Mesendoderm (in vitro differentiated cells): ENCODE results near the gene RFC2.
"Not testable (repeated sequence)": the region's sequence is repeated elsewhere in the genome, so short reads cannot be mapped to it uniquely, and the experiment has no call there.

Experiments
- DNase-seq: peaks from one replicate; pipeline ENCODE4 v3.0.0; 2013
- H2AK5ac ChIP-seq: 2 replicates; pipeline ENCODE4 v1.6.1; 2013; ENCODE audit warnings: low read length, inconsistent platforms
- H2BK120ac ChIP-seq: 2 replicates; pipeline ENCODE4 v1.6.1; 2013; ENCODE audit warnings: low read depth, mild to moderate bottlenecking, low read length, moderate library complexity, mixed read lengths
- H2BK15ac ChIP-seq: replicated peaks from 2 replicates; pipeline ENCODE4 v1.6.1; 2013; ENCODE audit warnings: low read depth, mild to moderate bottlenecking, moderate library complexity
- H2BK5ac ChIP-seq: 2 replicates; pipeline ENCODE4 v1.6.1; 2013; ENCODE audit warnings: low read length, inconsistent platforms
- H3K18ac ChIP-seq: 2 replicates; pipeline ENCODE4 v1.6.1; 2013; ENCODE audit warnings: mild to moderate bottlenecking, low read length, mixed read lengths
- H3K23ac ChIP-seq: one replicate; pipeline ENCODE4 v1.6.1; 2013; ENCODE audit warnings: low read length
- H3K27ac ChIP-seq: 2 replicates; pipeline ENCODE4 v1.5.1; 2013; ENCODE audit warnings: low read depth, mild to moderate bottlenecking, inconsistent platforms, low read length, moderate library complexity
- H3K27me3 ChIP-seq: 2 replicates; pipeline ENCODE4 v1.6.1; 2013; ENCODE audit warnings: low read length, control low read depth, mild to moderate bottlenecking, inconsistent platforms; ENCODE audit not compliant: insufficient read depth, poor library complexity
- H3K36me3 ChIP-seq: 2 replicates; pipeline ENCODE4 v1.6.1; 2013; ENCODE audit warnings: low read length, inconsistent platforms; ENCODE audit not compliant: control insufficient read depth, insufficient read depth
- H3K4ac ChIP-seq: one replicate; pipeline ENCODE4 v1.6.1; 2013; ENCODE audit warnings: low read depth, mild to moderate bottlenecking, low read length, moderate library complexity
- H3K4me1 ChIP-seq: 2 replicates; pipeline ENCODE4 v1.6.1; 2013; ENCODE audit warnings: low read depth, low read length, inconsistent platforms; ENCODE audit not compliant: control insufficient read depth
- H3K4me2 ChIP-seq: 2 replicates; pipeline ENCODE4 v1.6.1; 2013; ENCODE audit warnings: low read length
- H3K4me3 ChIP-seq: 2 replicates; pipeline ENCODE4 v1.5.1; 2013; ENCODE audit warnings: mild to moderate bottlenecking, low read length
- H3K56ac ChIP-seq: one replicate; pipeline ENCODE4 v1.6.1; 2013; ENCODE audit warnings: low read length
- H3K79me1 ChIP-seq: 2 replicates; pipeline ENCODE4 v1.6.1; 2013; ENCODE audit warnings: low read length, inconsistent platforms
- H3K79me2 ChIP-seq: 2 replicates; pipeline ENCODE4 v1.6.1; 2013; ENCODE audit warnings: mild to moderate bottlenecking, low read length; ENCODE audit not compliant: control insufficient read depth, insufficient read depth
- H3K9ac ChIP-seq: 2 replicates; pipeline ENCODE4 v1.6.1; 2013; ENCODE audit warnings: low read length, inconsistent platforms
- H4K5ac ChIP-seq: one replicate; pipeline ENCODE4 v1.6.1; 2013; ENCODE audit warnings: low read length
- H4K8ac ChIP-seq: one replicate; pipeline ENCODE4 v1.6.1; 2013; ENCODE audit warnings: low read depth, mild to moderate bottlenecking, control low read depth, low read length, moderate library complexity
- WGBS: extraction: QIAGEN DNeasy Blood & Tissue Kit; methylation state at CpG from one replicate; pipeline ENCODE4 v1.1.7; 2013; ENCODE audit warnings: low lambda C conversion rate, missing lambda C conversion rate; ENCODE audit not compliant: insufficient coverage; ENCODE audit errors: extremely low coverage; 5-methylcytosine and 5-hydroxymethylcytosine counted together

Gene RFC2

DNA sequence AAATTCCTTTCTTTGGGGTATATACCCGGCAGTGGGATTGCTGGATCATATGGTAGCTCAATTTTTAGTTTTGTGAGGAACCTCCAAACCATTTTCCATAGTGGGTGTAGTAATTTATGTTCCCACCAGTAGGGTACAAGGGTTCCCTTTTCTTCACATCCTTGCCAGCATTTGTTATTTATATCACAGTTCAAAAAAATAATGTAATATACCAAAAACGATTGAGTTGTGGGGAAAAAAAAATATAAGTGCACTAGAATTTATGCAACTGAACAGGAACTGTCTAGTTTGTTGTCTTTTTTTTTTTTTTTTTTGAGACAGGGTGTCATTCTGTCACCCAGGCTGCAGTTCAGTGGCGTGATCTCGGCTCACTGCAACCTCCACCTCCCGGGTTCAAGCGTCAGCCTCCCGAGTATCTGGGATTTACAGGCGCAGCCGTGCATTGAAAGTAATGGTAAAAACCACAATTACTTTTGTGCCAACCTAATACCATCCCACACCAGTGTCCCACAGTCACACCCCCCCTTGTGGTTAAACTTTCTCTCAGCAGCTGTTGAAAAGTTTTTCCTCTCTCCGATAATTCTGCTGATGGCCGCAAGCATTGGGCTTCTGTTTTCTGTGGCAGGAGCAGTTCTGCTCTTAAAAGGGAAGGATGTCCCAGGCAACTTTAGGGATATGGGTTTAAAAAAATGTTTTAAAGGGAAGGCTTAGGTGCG, 51.2 kb downstream of the RFC2 start:
- no peak overlapping the region for H2BK5ac ChIP-seq
- no peak overlapping the region for H4K8ac ChIP-seq
- H4K5ac ChIP-seq = no peak overlapping the region
- H3K27me3 ChIP-seq = no peaks in the 10 kb centered on the region
- peak; percentile 68 for DNase-seq
- H2BK120ac ChIP-seq = no peak overlapping the region
- H3K4me3 ChIP-seq = no peak overlapping the region
- H3K23ac ChIP-seq = no peak overlapping the region
- H3K4me2 ChIP-seq = no peak overlapping the region
- H3K4ac ChIP-seq = no peak overlapping the region
- no peaks in the 10 kb centered on the region for H3K36me3 ChIP-seq
- no peak overlapping the region for H2BK15ac ChIP-seq
- H3K4me1 ChIP-seq = no peaks in the 10 kb centered on the region
- H3K18ac ChIP-seq = no peak overlapping the region
- no peak overlapping the region for H3K56ac ChIP-seq
- no peaks in the 10 kb centered on the region for H3K79me1 ChIP-seq
- no peak overlapping the region for H2AK5ac ChIP-seq
- H3K9ac ChIP-seq = no peak overlapping the region
- H3K27ac ChIP-seq = no peak overlapping the region
- no CpG with 5 or more reads among the region's 12 CpGs for WGBS
- no peaks in the 10 kb centered on the region for H3K79me2 ChIP-seq

DNA sequence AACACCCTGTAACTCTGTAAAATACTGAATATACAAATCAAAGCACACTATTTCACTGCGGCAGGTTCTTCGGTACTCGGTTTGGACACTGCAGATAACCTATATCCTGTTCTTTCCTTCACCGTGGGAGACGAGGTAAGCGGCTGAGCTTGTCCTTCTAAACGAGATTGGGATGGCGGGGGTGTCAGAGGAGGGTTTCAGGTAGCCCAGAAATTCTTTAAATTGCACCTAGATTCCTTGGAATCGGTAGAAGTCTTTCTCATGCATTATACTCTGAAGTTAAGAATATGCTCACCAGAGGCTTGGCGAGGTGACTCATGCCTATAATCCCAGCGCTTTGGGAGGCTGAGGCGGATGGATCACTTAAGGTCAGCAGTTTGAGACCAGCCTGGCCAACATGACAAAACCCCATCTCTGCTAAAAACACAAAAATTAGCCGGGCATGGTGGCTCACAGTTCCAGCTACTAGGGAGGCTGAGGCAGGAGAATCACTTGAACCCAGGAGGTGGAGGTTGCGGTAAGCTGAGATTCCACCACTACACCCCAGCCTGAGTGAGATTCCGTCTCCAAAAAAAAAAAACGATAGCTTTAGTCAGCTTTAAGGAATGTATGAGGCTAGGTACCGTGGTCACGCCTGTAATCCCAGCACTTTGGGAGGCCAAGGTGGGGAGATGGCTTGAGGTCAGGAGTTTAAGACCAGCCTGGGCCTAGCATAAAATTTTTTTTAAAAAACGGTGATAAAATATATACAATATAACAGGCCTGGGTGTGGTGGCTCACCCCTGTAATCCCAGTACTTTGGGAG, 54.4 kb downstream of the RFC2 start:
- Histone ChIP-seq H2BK120ac (no peak overlapping the region), H3K27ac (no peak overlapping the region), H3K18ac (no peak overlapping the region), H3K79me1 (peaks cover 2% of the 10 kb centered on the region), H3K23ac (no peak overlapping the region), H4K8ac (no peak overlapping the region), H3K27me3 (no peaks in the 10 kb centered on the region), H2AK5ac (no peak overlapping the region), H3K79me2 (peaks cover under 1% of the 10 kb centered on the region), H2BK5ac (no peak overlapping the region), H3K36me3 (peaks cover 2% of the 10 kb centered on the region), H3K4me1 (no peaks in the 10 kb centered on the region), H3K4me3 (no peak overlapping the region), H2BK15ac (no peak overlapping the region), H3K4me2 (no peak overlapping the region), H3K56ac (no peak overlapping the region), H3K9ac (no peak overlapping the region), H3K4ac (no peak overlapping the region), H4K5ac (no peak overlapping the region)
- DNase-seq = peak; percentile 82
- WGBS = no CpG with 5 or more reads among the region's 19 CpGs

DNA sequence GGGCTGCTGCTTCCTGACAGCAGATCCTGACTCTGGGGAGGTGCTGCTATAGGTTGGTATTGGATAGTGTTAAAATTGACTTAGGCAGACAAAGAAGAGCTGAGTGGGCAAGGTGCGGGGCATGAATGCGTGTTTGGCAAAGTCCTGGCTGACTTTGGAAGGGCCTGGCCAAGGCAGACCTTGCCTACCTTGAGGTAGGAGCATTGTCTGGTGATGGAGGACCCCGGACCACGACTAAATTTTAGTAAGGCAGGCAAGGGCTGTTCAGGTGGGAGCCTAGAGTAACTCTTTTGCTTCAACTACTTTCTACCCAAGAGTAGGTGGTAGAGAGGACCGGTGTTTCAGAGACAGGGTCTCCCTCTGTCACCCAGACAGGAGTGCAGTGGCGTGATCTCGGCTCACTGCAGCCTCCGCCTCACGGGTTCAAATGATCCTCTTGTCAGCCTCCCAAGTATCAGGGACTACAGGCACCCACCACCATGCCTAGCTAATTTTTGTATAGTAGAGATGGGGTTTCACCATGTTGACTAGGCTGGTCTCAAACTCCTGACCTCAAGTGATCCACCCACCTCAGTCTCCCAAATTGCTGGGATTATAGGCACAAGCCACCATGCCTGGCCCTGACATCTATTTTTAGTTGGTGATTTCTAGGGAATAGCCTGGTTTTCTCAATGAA, 56.6 kb downstream of the RFC2 start:
- Histone ChIP-seq H3K9ac (no peak overlapping the region), H3K4me1 (no peaks in the 10 kb centered on the region), H3K4me3 (no peak overlapping the region), H3K27me3 (no peaks in the 10 kb centered on the region), H2BK120ac (no peak overlapping the region), H3K79me1 (peaks cover 7% of the 10 kb centered on the region), H2BK15ac (no peak overlapping the region), H3K27ac (no peak overlapping the region), H2AK5ac (no peak overlapping the region), H3K79me2 (peaks cover 1% of the 10 kb centered on the region), H3K56ac (no peak overlapping the region), H4K8ac (no peak overlapping the region), H4K5ac (no peak overlapping the region), H3K23ac (no peak overlapping the region), H3K4me2 (no peak overlapping the region), H3K36me3 (peaks cover 15% of the 10 kb centered on the region), H3K4ac (no peak overlapping the region), H3K18ac (no peak overlapping the region), H2BK5ac (no peak overlapping the region)
- no CpG with 5 or more reads among the region's 9 CpGs for WGBS
- DNase-seq = no peak

DNA sequence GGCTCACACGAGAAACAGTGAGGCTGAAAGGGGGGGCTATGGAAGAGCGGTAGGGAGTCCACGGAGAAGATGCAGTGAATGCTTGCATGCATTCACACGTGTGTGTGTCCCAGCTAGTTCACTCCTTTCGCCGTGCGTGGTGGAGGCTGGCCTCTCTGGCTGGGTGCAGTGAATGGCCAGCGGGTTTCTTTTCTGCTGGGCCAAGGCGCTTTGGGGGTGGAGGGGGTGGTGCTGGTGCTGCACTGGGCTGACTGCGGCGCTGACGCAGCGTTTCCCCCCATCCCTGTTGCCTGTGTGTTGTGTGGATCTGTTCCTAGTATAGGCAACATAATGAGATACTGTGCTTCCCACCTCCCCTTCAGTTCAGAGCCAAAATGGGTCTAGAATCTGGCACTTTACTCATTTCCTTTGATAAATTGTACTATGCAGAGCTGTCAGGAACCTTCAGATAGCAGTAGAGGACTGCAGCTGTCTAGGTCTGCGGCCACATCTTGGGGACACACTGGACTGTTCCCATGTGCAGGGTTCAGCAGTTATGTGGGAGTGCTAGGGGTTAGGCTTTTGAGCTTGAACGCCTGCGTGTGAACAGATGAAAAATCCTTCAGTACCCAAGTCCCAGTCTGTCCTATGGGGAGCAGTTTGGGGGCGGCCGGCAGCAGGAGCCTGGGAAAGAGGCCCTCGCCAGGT, 58.1 kb downstream of the RFC2 start:
- H2BK15ac ChIP-seq, DNase-seq, H3K18ac ChIP-seq, H4K5ac ChIP-seq, H2BK120ac ChIP-seq, H4K8ac ChIP-seq, H3K4me1 ChIP-seq, H2AK5ac ChIP-seq, H3K27ac ChIP-seq, H3K79me1 ChIP-seq, H3K79me2 ChIP-seq, H3K9ac ChIP-seq, H3K27me3 ChIP-seq, H3K4ac ChIP-seq, H3K56ac ChIP-seq, H3K23ac ChIP-seq, H2BK5ac ChIP-seq, H3K4me2 ChIP-seq, H3K4me3 ChIP-seq: not testable (repeated sequence)
- no CpG with 5 or more reads among the region's 19 CpGs for WGBS
- H3K36me3 ChIP-seq = peaks cover 18% of the 10 kb centered on the region

DNA sequence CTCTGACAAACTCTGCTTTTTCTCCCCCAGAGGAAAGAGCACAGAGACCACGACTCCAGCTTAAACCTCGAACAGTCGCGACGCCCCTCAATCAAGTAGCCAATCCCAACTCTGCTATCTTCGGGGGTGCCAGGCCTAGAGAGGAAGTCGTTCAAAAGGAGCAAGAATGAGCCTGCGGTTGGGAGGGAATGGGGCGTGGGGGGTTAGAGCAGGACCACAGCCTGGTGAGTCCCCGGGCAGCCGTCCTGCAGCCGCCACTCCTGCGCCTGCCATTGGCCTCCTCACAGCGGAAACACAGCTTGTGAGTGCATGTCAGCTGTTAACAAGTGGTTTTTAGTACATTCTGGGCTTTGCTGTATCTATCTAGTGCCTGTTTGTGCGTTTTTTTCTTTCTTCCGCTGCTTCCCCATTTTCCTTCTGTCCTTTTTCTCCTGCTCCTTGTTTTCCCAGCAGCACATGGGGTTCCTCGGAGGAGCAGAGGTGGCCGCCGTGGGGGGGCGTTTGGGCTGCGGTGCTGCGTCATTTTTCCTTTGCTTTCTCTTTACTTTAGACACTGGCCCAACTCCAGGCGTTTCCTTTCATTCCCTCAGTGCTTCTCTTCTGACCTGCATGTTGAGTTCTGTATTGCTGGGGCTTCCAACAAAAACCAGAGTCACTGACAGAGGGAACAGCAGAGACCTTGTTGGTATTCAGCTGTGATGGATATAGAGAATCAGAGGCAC, 58.9 kb downstream of the RFC2 start:
- H3K18ac ChIP-seq, H2AK5ac ChIP-seq, H4K8ac ChIP-seq, H3K27me3 ChIP-seq, DNase-seq, H2BK120ac ChIP-seq, H2BK15ac ChIP-seq, H3K23ac ChIP-seq, H3K56ac ChIP-seq, H3K27ac ChIP-seq, H3K4me1 ChIP-seq, H3K9ac ChIP-seq, H3K4me2 ChIP-seq, H3K4ac ChIP-seq, H3K79me2 ChIP-seq, H3K4me3 ChIP-seq, H2BK5ac ChIP-seq, H4K5ac ChIP-seq: not testable (repeated sequence)
- no CpG with 5 or more reads among the region's 23 CpGs for WGBS
- Histone ChIP-seq H3K36me3 (peaks cover 22% of the 10 kb centered on the region), H3K79me1 (peaks cover 13% of the 10 kb centered on the region)
